Stimulated activated naive CD8-positive, alpha-beta T cell treated with anti-CD3 and anti-CD28 coated beads, Interleukin-15, amount 100 ng/mL, for 72 hours (primary cell): ENCODE results near the gene FECH.

ENCODE experiments used
- ATAC-seq: fragments of 150-1000 bp; cut with Tn5 transposase; 2 replicates; pipeline ENCODE4 v1.10.0; 2021; ENCODE audit warnings: mild to moderate bottlenecking, moderate library complexity
- DNase-seq, 2 donors: peaks; one replicate each; pipeline ENCODE4 v3.0.0; 2021 to 2022
- H3K27ac Mint-ChIP-seq, 2 donors: one replicate each; pipeline ENCODE4 v1.8.0; 2022; ENCODE audit warnings: mild to moderate bottlenecking in 2 of 2, mixed read lengths in 2 of 2, moderate library complexity in 2 of 2
- H3K27me3 Mint-ChIP-seq: one replicate; pipeline ENCODE4 v1.8.0; 2022; ENCODE audit warnings: mixed read lengths
- H3K4me1 Mint-ChIP-seq: one replicate; pipeline ENCODE4 v1.8.0; 2022; ENCODE audit warnings: mild to moderate bottlenecking, mixed read lengths
- H3K4me3 Mint-ChIP-seq, 2 donors: one replicate each; pipeline ENCODE4 v1.8.0; 2022; ENCODE audit warnings: mild to moderate bottlenecking in 2 of 2, mixed read lengths in 2 of 2, moderate library complexity in 1 of 2
- H3K9me3 Mint-ChIP-seq, 2 donors: one replicate each; pipeline ENCODE4 v1.8.0; 2022; ENCODE audit warnings: mixed read lengths in 2 of 2

Gene FECH

GRCh38 chr18:57589161-57589560, 2.7 kb upstream of the FECH start:
- H3K4me3 Mint-ChIP-seq = no peak overlapping the region
- ATAC-seq = no peak

GRCh38 chr18:57587098-57587661, 678 bp upstream of the FECH start:
- H3K27ac Mint-ChIP-seq = peak overlapping the region; percentile 86 to 97
- DNase-seq (no peak), ATAC-seq (no peak)
- H3K4me1 Mint-ChIP-seq = peaks cover 37% of the 10 kb centered on the region
- H3K9me3 Mint-ChIP-seq = no peaks in the 10 kb centered on the region
- H3K27me3 Mint-ChIP-seq = no peaks in the 10 kb centered on the region
- peak overlapping the region; percentile 92 to 96 for H3K4me3 Mint-ChIP-seq

More at GRCh38 chr18:57589161-57589560, 2.7 kb upstream of the FECH start:
- H3K27me3 Mint-ChIP-seq = no peaks in the 10 kb centered on the region
- no peaks in the 10 kb centered on the region for H3K9me3 Mint-ChIP-seq
- DNase-seq = no peak
- no peak overlapping the region for H3K27ac Mint-ChIP-seq
- peaks cover 52% of the 10 kb centered on the region for H3K4me1 Mint-ChIP-seq

DNA sequence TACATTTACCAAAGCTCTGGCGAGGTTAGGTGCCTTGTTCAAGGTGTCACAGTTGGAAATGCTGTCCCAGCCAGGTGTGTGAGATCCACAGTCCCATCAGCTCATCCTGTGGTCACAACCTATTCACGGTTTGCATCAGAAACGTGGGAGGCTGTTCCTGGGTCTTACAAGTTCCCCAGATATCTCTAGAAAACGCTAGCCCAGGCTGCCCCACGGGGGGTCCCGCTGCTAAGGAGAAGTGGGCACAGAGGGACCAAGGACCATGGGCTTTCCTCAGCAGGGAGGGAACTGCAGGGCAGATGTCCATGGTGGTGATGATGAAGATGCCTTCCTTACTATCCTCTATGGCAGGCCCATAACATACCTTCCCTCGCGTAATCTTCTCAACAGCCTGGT, 649 bp downstream of the FECH start:
- Mint-ChIP-seq H3K4me3 (peak overlapping the region; percentile 92 to 96), H3K27ac (peak overlapping the region; percentile 97 to 98), H3K27me3 (no peaks in the 10 kb centered on the region), H3K9me3 (no peaks in the 10 kb centered on the region), H3K4me1 (peaks cover 42% of the 10 kb centered on the region)
- DNase-seq = no peak
- peak; percentile 16 for ATAC-seq

GRCh38 chr18:57585421-57585820, 1.1 kb downstream of the FECH start:
- Mint-ChIP-seq H3K4me1 (peaks cover 46% of the 10 kb centered on the region), H3K9me3 (no peaks in the 10 kb centered on the region), H3K27ac (peak overlapping the region in 1 of 2 donors; percentile 93), H3K27me3 (no peaks in the 10 kb centered on the region), H3K4me3 (peak overlapping the region; percentile 92 to 96)
- ATAC-seq (no peak), DNase-seq (no peak)

- Mint-ChIP-seq H3K27ac (no peak overlapping the region), H3K9me3 (no peaks in the 10 kb centered on the region), H3K4me3 (no peak overlapping the region), H3K4me1 (peaks cover 56% of the 10 kb centered on the region), H3K27me3 (no peaks in the 10 kb centered on the region)
- ATAC-seq (no peak), DNase-seq (no peak)
These were observed 2.1 kb downstream of the FECH start for GRCh38 chr18:57584444-57584843.

DNA sequence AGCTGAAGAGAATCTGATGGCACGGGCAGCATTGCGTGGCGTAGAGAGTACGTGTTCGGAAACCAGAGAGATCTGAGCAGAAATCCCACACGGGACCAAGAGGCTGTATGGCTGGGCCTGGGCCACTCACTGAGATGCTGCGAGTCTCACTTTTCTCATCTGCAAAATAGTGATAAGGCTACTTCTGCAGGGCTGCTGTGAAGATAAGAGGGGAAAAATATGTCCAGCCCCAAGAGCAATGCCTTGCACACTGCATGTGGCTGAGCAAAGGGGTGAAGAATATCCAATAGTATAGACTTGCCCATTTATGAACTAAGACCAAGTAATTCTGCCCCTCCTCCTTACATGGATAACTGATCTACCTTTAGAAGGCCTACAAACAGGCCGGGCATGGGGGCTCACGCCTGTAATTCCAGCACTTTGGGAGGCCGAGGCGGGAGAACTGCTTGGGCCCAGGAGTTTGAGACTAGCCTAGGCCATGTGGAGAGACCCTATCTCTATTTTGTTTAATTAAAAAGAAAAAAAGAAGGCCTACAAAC, 3.1 kb downstream of the FECH start:
- Mint-ChIP-seq H3K9me3 (no peaks in the 10 kb centered on the region), H3K27ac (no peak overlapping the region), H3K4me3 (no peak overlapping the region), H3K4me1 (peaks cover 56% of the 10 kb centered on the region), H3K27me3 (no peaks in the 10 kb centered on the region)
- no peak for ATAC-seq
- no peak for DNase-seq

DNA sequence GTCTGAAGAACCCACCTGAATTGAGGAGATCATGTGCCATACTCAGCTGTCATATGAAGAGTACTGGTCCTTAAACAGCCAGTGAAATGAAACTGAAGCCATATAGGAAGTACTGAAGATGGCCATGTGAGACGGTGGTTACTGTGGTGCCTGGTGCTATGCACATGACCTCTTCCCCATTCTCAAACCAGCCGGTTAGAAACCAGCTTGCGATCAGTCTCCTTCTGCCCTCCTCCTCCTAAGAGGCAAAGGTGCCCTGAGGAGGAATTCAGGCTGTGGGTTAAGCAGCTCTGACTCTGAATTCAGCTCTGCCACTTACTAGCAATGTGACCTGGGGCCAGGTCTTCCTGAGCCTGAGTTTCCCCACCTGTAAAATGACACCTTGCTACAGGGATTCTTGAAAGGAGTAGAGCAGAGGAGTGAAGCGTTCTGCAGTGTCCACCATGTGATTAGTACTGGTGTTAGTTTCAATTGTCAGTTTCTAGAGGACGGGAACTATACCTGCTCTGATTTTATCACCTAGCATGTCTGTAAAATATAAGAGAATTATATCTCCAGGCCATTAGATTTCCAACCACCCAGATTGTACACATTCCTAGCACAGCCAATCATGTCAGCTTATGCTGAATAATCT, 5.1 kb downstream of the FECH start:
- Mint-ChIP-seq H3K27me3 (no peaks in the 10 kb centered on the region), H3K4me3 (no peak overlapping the region), H3K27ac (no peak overlapping the region), H3K9me3 (no peaks in the 10 kb centered on the region), H3K4me1 (peaks cover 50% of the 10 kb centered on the region)
- peak; percentile 78 for ATAC-seq
- DNase-seq = no peak

- DNase-seq (no peak), ATAC-seq (no peak)
- Mint-ChIP-seq H3K27me3 (no peaks in the 10 kb centered on the region), H3K9me3 (no peaks in the 10 kb centered on the region), H3K27ac (peak overlapping the region in 1 of 2 donors; percentile 50), H3K4me3 (no peak overlapping the region), H3K4me1 (peaks cover 36% of the 10 kb centered on the region)
These were observed 6.6 kb downstream of the FECH start for GRCh38 chr18:57579934-57580333.

DNA sequence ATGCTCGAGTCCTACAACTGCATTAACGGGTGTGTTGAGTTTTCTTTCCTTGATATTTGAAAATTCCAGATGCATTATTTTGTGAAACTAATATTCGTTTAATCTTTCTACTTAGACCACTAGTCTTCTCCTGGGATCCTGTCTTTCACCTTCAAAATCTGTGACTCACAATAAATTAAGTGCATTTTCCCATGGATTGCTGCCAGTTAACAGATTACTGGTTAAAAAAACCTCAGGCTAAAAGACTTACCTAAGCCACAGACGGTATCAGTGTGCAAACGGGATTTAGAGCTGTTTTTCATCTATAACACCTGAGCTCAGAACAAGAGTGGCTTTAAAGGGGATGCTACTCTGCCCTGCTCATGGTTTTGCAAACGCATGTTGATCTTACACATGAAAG, 10.2 kb downstream of the FECH start:
- H3K4me3 Mint-ChIP-seq = no peak overlapping the region
- H3K4me1 Mint-ChIP-seq = peaks cover 19% of the 10 kb centered on the region
- no peak overlapping the region for H3K27ac Mint-ChIP-seq
- DNase-seq (no peak), ATAC-seq (no peak)
- H3K27me3 Mint-ChIP-seq = no peaks in the 10 kb centered on the region
- H3K9me3 Mint-ChIP-seq = no peaks in the 10 kb centered on the region

DNA sequence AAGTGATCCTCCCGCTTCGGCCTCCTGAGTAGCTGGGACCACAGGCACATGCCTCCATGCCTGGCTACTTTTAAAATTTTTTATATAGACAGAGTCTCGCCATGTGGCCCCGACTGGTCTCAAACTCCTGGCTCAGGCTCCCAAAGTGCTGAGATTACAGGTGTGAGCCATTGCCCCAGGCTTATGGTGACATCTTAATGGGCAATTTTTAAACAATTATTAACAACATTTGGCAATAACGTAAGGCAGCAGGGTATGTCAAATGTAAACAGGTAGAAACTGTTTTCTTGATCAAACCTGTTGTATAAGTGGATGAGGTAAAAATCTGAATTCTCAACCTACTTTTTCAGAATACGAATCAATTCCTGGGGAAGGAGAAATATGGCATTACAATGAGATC, 11.0 kb downstream of the FECH start:
- H3K4me3 Mint-ChIP-seq = no peak overlapping the region
- H3K27me3 Mint-ChIP-seq = no peaks in the 10 kb centered on the region
- peak overlapping the region in 1 of 2 donors; percentile 82 for H3K27ac Mint-ChIP-seq
- ATAC-seq (no peak), DNase-seq (no peak)
- H3K9me3 Mint-ChIP-seq = no peaks in the 10 kb centered on the region
- H3K4me1 Mint-ChIP-seq = peaks cover 11% of the 10 kb centered on the region

- H3K27ac Mint-ChIP-seq = peak overlapping the region in 1 of 2 donors; percentile 82
- no peaks in the 10 kb centered on the region for H3K27me3 Mint-ChIP-seq
- no peak for ATAC-seq
- no peaks in the 10 kb centered on the region for H3K9me3 Mint-ChIP-seq
- no peak overlapping the region for H3K4me3 Mint-ChIP-seq
- peaks cover 4% of the 10 kb centered on the region for H3K4me1 Mint-ChIP-seq
- DNase-seq = no peak
These were observed 11.6 kb downstream of the FECH start for GRCh38 chr18:57574866-57575265.

GRCh38 chr18:57570162-57570561, 16.3 kb downstream of the FECH start:
- Mint-ChIP-seq H3K9me3 (no peaks in the 10 kb centered on the region), H3K27me3 (no peaks in the 10 kb centered on the region), H3K4me1 (no peaks in the 10 kb centered on the region), H3K4me3 (no peak overlapping the region), H3K27ac (no peak overlapping the region)
- DNase-seq (no peak), ATAC-seq (no peak)

- Mint-ChIP-seq H3K4me3 (no peak overlapping the region), H3K9me3 (no peaks in the 10 kb centered on the region), H3K27ac (no peak overlapping the region), H3K27me3 (no peaks in the 10 kb centered on the region), H3K4me1 (no peaks in the 10 kb centered on the region)
- ATAC-seq (no peak), DNase-seq (no peak)
These were observed 17.4 kb downstream of the FECH start for GRCh38 chr18:57569133-57569532.

DNA sequence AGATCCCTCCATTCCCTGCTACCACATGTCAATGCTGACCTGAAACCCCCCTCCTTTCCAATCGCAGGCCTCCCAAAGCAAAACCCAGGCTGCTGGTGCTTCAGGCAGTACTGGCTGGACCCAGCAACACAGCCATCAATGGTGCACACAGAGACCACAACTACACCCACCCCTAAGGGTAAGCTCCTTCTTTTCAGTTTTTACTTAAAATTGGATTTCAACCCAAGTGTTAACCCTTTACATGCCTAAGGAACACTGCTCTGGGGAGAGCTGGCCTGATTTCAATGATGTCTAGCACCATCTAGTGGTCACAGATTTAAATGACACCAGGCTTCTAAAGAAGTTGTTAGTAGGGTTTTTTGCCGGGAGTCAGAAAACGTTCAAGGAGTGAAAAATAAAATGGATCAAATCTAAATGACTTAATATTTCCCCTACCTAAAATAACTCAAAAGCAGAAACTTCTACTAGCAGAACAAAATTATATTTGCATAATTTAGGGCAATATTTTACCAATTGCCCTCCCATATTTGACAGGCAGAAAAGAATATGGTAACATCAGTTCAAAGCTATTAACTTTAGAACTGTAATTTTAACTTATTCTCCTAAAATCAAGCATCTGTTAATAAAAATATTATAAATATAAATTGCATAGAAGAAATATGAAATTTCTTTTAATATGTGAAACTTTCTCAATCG, 24.6 kb downstream of the FECH start:
- Mint-ChIP-seq H3K27ac (no peak overlapping the region), H3K4me1 (peaks cover 5% of the 10 kb centered on the region), H3K27me3 (no peaks in the 10 kb centered on the region), H3K4me3 (no peak overlapping the region), H3K9me3 (no peaks in the 10 kb centered on the region)
- ATAC-seq = no peak
- DNase-seq = peak; percentile 13 to 33

DNA sequence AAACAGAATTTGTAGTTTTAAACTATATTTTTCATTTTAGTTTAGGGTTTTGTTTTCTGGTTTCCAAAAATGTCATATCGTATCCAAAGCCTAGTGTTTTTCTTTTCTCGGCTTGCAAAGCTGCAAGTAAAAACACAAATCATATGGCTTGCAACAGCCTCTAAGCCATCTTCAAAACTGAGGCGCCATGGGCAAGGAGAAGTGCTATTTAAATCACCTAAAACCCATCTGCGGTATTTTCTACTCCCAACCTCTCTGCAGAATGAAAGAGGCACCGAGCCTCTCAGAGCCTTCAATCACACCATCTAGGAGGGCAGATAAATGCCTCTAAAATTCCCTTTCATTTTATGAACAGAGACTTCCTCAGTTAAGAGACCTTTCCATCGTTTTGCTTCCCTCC, 25.2 kb downstream of the FECH start:
- H3K27ac Mint-ChIP-seq = no peak overlapping the region
- H3K27me3 Mint-ChIP-seq = no peaks in the 10 kb centered on the region
- peaks cover 5% of the 10 kb centered on the region for H3K4me1 Mint-ChIP-seq
- no peak for DNase-seq
- no peak overlapping the region for H3K4me3 Mint-ChIP-seq
- H3K9me3 Mint-ChIP-seq = no peaks in the 10 kb centered on the region
- ATAC-seq = no peak

DNA sequence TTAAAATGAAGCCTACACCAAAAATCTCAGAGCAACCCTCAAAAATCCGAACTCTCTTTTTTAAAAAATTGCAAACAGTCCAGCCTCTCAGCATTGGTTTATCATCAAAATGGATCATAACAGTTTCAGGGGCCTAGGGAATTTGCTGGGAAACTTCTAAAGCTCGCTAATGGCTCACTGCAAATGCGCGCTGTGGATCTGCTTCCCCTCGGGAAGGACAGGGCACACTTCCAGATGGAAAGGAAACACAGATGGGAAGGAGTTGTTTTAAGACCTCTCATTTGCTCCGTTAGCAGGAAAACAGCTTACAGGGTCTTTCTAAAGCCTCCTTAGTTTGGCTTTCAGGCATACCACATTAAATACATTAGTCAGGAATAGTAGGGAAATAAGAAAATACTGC, 27.2 kb downstream of the FECH start:
- H3K4me3 Mint-ChIP-seq = no peak overlapping the region
- no peaks in the 10 kb centered on the region for H3K27me3 Mint-ChIP-seq
- peaks cover 5% of the 10 kb centered on the region for H3K4me1 Mint-ChIP-seq
- DNase-seq (no peak), ATAC-seq (no peak)
- no peaks in the 10 kb centered on the region for H3K9me3 Mint-ChIP-seq
- no peak overlapping the region for H3K27ac Mint-ChIP-seq
